Immature natural killer cell (primary cell): ENCODE measurements around the gene SLC44A3. TPM values are rescaled to one million over a fixed set of nuclear protein-coding genes. Genes with fewer than 3 reads are reported as not detected.

Experiments used
- DNase-seq, 3 donors: peaks; one replicate each; pipeline ENCODE4 v3.0.0; 2022; ENCODE audit warnings: mixed read lengths in 1 of 3
- H3K27ac Mint-ChIP-seq, 6 donors: one replicate each; pipeline ENCODE4 v1.8.0; 2020; ENCODE audit warnings: mixed read lengths in 6 of 6, mild to moderate bottlenecking in 5 of 6, inconsistent platforms in 4 of 6, moderate library complexity in 3 of 6
- H3K27me3 Mint-ChIP-seq, 3 donors: one replicate each; pipeline ENCODE4 v1.8.0; 2020 to 2021; ENCODE audit warnings: low read depth in 3 of 3, mild to moderate bottlenecking in 3 of 3, mixed read lengths in 3 of 3, moderate library complexity in 3 of 3, inconsistent platforms in 1 of 3
- H3K36me3 Mint-ChIP-seq, 3 donors: one replicate each; pipeline ENCODE4 v1.8.0; 2020; ENCODE audit warnings: mixed read lengths in 3 of 3, inconsistent platforms in 2 of 3, mild to moderate bottlenecking in 2 of 3
- H3K4me1 Mint-ChIP-seq, 2 donors: one replicate each; pipeline ENCODE4 v1.8.0; 2020; ENCODE audit warnings: inconsistent platforms in 2 of 2, mild to moderate bottlenecking in 2 of 2, mixed read lengths in 2 of 2, moderate library complexity in 1 of 2
- H3K4me3 Mint-ChIP-seq, 5 donors: one replicate each; pipeline ENCODE4 v1.8.0; 2020; ENCODE audit warnings: mild to moderate bottlenecking in 5 of 5, mixed read lengths in 5 of 5, inconsistent platforms in 3 of 5, moderate library complexity in 3 of 5
- H3K9me3 Mint-ChIP-seq, 6 donors: one replicate each; pipeline ENCODE4 v1.8.0; 2020; ENCODE audit warnings: mild to moderate bottlenecking in 6 of 6, mixed read lengths in 6 of 6, inconsistent platforms in 4 of 6, moderate library complexity in 3 of 6
- polyA plus RNA-seq, 3 donors: library from polyadenylated mRNA; unstranded; fragments of 300-500 nt; fragmentation: Illumina TruSeq; gene quantifications; one replicate each; pipeline ENCODE4 v1.2.3, GENCODE V29; 2021

The SLC44A3 gene
- polyA plus RNA-seq, 3 donors from 2014 or later: not detected

GRCh38 chr1:94806441-94806871 is 13.7 kb upstream of the SLC44A3 start:
- H3K4me1 Mint-ChIP-seq: peaks cover 2 to 5% of the 10 kb centered on the region in 2 donors
- peaks cover 0 to 7% (median 4%) of the 10 kb centered on the region in 3 donors for H3K27me3 Mint-ChIP-seq
- no peak for DNase-seq
- H3K4me3 Mint-ChIP-seq: no peak overlapping the region
- H3K36me3 Mint-ChIP-seq: no peaks in the 10 kb centered on the region
- no peak overlapping the region for H3K27ac Mint-ChIP-seq
- H3K9me3 Mint-ChIP-seq: no peaks in the 10 kb centered on the region

GRCh38 chr1:94807742-94808491 is 12.2 kb upstream of the SLC44A3 start:
- Mint-ChIP-seq H3K4me1 (peaks cover 0 to 5% of the 10 kb centered on the region in 2 donors), H3K27me3 (peaks cover 0 to 7% (median 6%) of the 10 kb centered on the region in 3 donors), H3K9me3 (no peaks in the 10 kb centered on the region), H3K36me3 (no peaks in the 10 kb centered on the region), H3K4me3 (no peak overlapping the region), H3K27ac (no peak overlapping the region)
- no peak for DNase-seq

- no peak overlapping the region for H3K4me3 Mint-ChIP-seq
- peaks cover 0 to 10% (median 6%) of the 10 kb centered on the region in 3 donors for H3K27me3 Mint-ChIP-seq
- H3K36me3 Mint-ChIP-seq: no peaks in the 10 kb centered on the region
- no peak overlapping the region for H3K27ac Mint-ChIP-seq
- H3K4me1 Mint-ChIP-seq: peaks cover 0 to 5% of the 10 kb centered on the region in 2 donors
- DNase-seq: no peak
- no peaks in the 10 kb centered on the region for H3K9me3 Mint-ChIP-seq
Measured at GRCh38 chr1:94808669-94809068, 11.5 kb upstream of the SLC44A3 start.

- peaks cover 0 to 8% (median 7%) of the 10 kb centered on the region in 3 donors for H3K27me3 Mint-ChIP-seq
- no peaks in the 10 kb centered on the region for H3K9me3 Mint-ChIP-seq
- no peak overlapping the region for H3K27ac Mint-ChIP-seq
Measured at GRCh38 chr1:94812985-94813384, 7.2 kb upstream of the SLC44A3 start.

GRCh38 chr1:94816030-94816429 is 4.1 kb upstream of the SLC44A3 start:
- Mint-ChIP-seq H3K27me3 (peaks cover 3 to 16% (median 11%) of the 10 kb centered on the region in 3 donors), H3K36me3 (no peaks in the 10 kb centered on the region), H3K9me3 (no peaks in the 10 kb centered on the region), H3K4me1 (peaks cover 0 to 6% of the 10 kb centered on the region in 2 donors), H3K27ac (no peak overlapping the region), H3K4me3 (no peak overlapping the region)
- DNase-seq: no peak

More at GRCh38 chr1:94812985-94813384, 7.2 kb upstream of the SLC44A3 start:
- no peaks in the 10 kb centered on the region for H3K36me3 Mint-ChIP-seq
- DNase-seq: no peak
- no peaks in the 10 kb centered on the region for H3K4me1 Mint-ChIP-seq
- H3K4me3 Mint-ChIP-seq: no peak overlapping the region

- no peaks in the 10 kb centered on the region for H3K9me3 Mint-ChIP-seq
- H3K4me3 Mint-ChIP-seq: no peak overlapping the region
- no peaks in the 10 kb centered on the region for H3K36me3 Mint-ChIP-seq
- peaks cover 3 to 21% (median 10%) of the 10 kb centered on the region in 3 donors for H3K27me3 Mint-ChIP-seq
- DNase-seq: no peak
- peaks cover 0 to 6% of the 10 kb centered on the region in 2 donors for H3K4me1 Mint-ChIP-seq
- H3K27ac Mint-ChIP-seq: no peak overlapping the region
Measured at GRCh38 chr1:94817712-94818111, 2.4 kb upstream of the SLC44A3 start.

- H3K27ac Mint-ChIP-seq: no peak overlapping the region
- H3K36me3 Mint-ChIP-seq: no peaks in the 10 kb centered on the region
- peaks cover 0 to 6% of the 10 kb centered on the region in 2 donors for H3K4me1 Mint-ChIP-seq
- peak overlapping the region; percentile 15 to 70 (median 62) for H3K4me3 Mint-ChIP-seq
- no peaks in the 10 kb centered on the region for H3K9me3 Mint-ChIP-seq
- no peak for DNase-seq
- peaks cover 10 to 28% (median 15%) of the 10 kb centered on the region in 3 donors for H3K27me3 Mint-ChIP-seq
Measured at GRCh38 chr1:94819238-94819944, 766 bp upstream of the SLC44A3 start.

GRCh38 chr1:94820936-94821335 is 779 bp downstream of the SLC44A3 start:
- no peak for DNase-seq
- peaks cover 0 to 6% of the 10 kb centered on the region in 2 donors for H3K4me1 Mint-ChIP-seq
- no peaks in the 10 kb centered on the region for H3K36me3 Mint-ChIP-seq
- H3K27ac Mint-ChIP-seq: no peak overlapping the region
- H3K27me3 Mint-ChIP-seq: peaks cover 10 to 30% (median 17%) of the 10 kb centered on the region in 3 donors
- peak overlapping the region in 4 of 5 donors; percentile 49 to 70 (median 56) for H3K4me3 Mint-ChIP-seq
- no peaks in the 10 kb centered on the region for H3K9me3 Mint-ChIP-seq

GRCh38 chr1:94821636-94822305 is 1.6 kb downstream of the SLC44A3 start:
- H3K36me3 Mint-ChIP-seq: no peaks in the 10 kb centered on the region
- peaks cover 0 to 6% of the 10 kb centered on the region in 2 donors for H3K4me1 Mint-ChIP-seq
- peaks cover 8 to 33% (median 17%) of the 10 kb centered on the region in 3 donors for H3K27me3 Mint-ChIP-seq
- H3K4me3 Mint-ChIP-seq: peak overlapping the region in 1 of 5 donors; percentile 27
- no peak for DNase-seq
- H3K27ac Mint-ChIP-seq: no peak overlapping the region
- H3K9me3 Mint-ChIP-seq: no peaks in the 10 kb centered on the region

GRCh38 chr1:94823116-94823515 is 3.0 kb downstream of the SLC44A3 start:
- H3K9me3 Mint-ChIP-seq: no peaks in the 10 kb centered on the region

GRCh38 chr1:94825936-94826335 is 5.8 kb downstream of the SLC44A3 start:
- DNase-seq: no peak
- Mint-ChIP-seq H3K27me3 (peaks cover 5 to 37% (median 16%) of the 10 kb centered on the region in 3 donors), H3K27ac (no peak overlapping the region), H3K36me3 (no peaks in the 10 kb centered on the region), H3K9me3 (no peaks in the 10 kb centered on the region), H3K4me1 (peaks cover 0 to 1% of the 10 kb centered on the region in 2 donors), H3K4me3 (no peak overlapping the region)

More at GRCh38 chr1:94823116-94823515, 3.0 kb downstream of the SLC44A3 start:
- peaks cover 8 to 39% (median 17%) of the 10 kb centered on the region in 3 donors for H3K27me3 Mint-ChIP-seq
- H3K36me3 Mint-ChIP-seq: no peaks in the 10 kb centered on the region
- peaks cover 0 to 6% of the 10 kb centered on the region in 2 donors for H3K4me1 Mint-ChIP-seq
- DNase-seq: no peak
- H3K4me3 Mint-ChIP-seq: no peak overlapping the region
- H3K27ac Mint-ChIP-seq: no peak overlapping the region

GRCh38 chr1:94827434-94827833 is 7.3 kb downstream of the SLC44A3 start:
- Mint-ChIP-seq H3K4me1 (no peaks in the 10 kb centered on the region), H3K27ac (no peak overlapping the region), H3K27me3 (peaks cover 3 to 32% (median 16%) of the 10 kb centered on the region in 3 donors), H3K9me3 (no peaks in the 10 kb centered on the region), H3K4me3 (no peak overlapping the region), H3K36me3 (no peaks in the 10 kb centered on the region)
- DNase-seq: no peak

- no peaks in the 10 kb centered on the region for H3K4me1 Mint-ChIP-seq
- DNase-seq: no peak
- no peak overlapping the region for H3K27ac Mint-ChIP-seq
- H3K36me3 Mint-ChIP-seq: no peaks in the 10 kb centered on the region
- peaks cover 1 to 24% (median 14%) of the 10 kb centered on the region in 3 donors for H3K27me3 Mint-ChIP-seq
- no peak overlapping the region for H3K4me3 Mint-ChIP-seq
- no peaks in the 10 kb centered on the region for H3K9me3 Mint-ChIP-seq
Measured at GRCh38 chr1:94828251-94828650, 8.1 kb downstream of the SLC44A3 start.

GRCh38 chr1:94831641-94832040 is 11.5 kb downstream of the SLC44A3 start:
- Mint-ChIP-seq H3K27me3 (peaks cover 7 to 24% (median 8%) of the 10 kb centered on the region in 3 donors), H3K36me3 (no peaks in the 10 kb centered on the region), H3K4me1 (no peaks in the 10 kb centered on the region), H3K9me3 (no peaks in the 10 kb centered on the region), H3K27ac (no peak overlapping the region), H3K4me3 (no peak overlapping the region)
- no peak for DNase-seq
